Brain pericyte (primary cell): ENCODE results near the gene NEUROD2.

Source experiments
- DNase-seq: peaks from one replicate; pipeline ENCODE4 v3.0.0-alpha.2; 2012; ENCODE audit warnings: low read depth, low spot score

NEUROD2 gene

GRCh38 chr17:39580082-39580468, 27.6 kb downstream of the NEUROD2 start:
- DNase-seq = no peak

GRCh38 chr17:39579318-39580081, 28.2 kb downstream of the NEUROD2 start:
- no peak for DNase-seq

GRCh38 chr17:39578272-39578671, 29.4 kb downstream of the NEUROD2 start:
- DNase-seq = no peak

- no peak for DNase-seq
Observed at GRCh38 chr17:39576187-39576586, 31.5 kb downstream of the NEUROD2 start.

GRCh38 chr17:39573447-39574298, 34.0 kb downstream of the NEUROD2 start:
- no peak for DNase-seq

GRCh38 chr17:39572121-39572520, 35.6 kb downstream of the NEUROD2 start:
- DNase-seq = no peak

GRCh38 chr17:39569126-39569525, 38.6 kb downstream of the NEUROD2 start:
- DNase-seq = no peak

- DNase-seq = no peak
Observed at GRCh38 chr17:39568702-39569101, 39.0 kb downstream of the NEUROD2 start.

GRCh38 chr17:39566094-39566850, 41.4 kb downstream of the NEUROD2 start:
- DNase-seq = no peak

- DNase-seq = no peak
Observed at GRCh38 chr17:39564211-39564848, 43.4 kb downstream of the NEUROD2 start.

- DNase-seq = no peak
Observed at GRCh38 chr17:39563476-39563875, 44.2 kb downstream of the NEUROD2 start.

GRCh38 chr17:39562976-39563375, 44.7 kb downstream of the NEUROD2 start:
- DNase-seq = no peak

- DNase-seq = no peak
Observed at GRCh38 chr17:39562395-39562794, 45.3 kb downstream of the NEUROD2 start.

GRCh38 chr17:39556423-39556822, 51.3 kb downstream of the NEUROD2 start:
- DNase-seq = no peak

GRCh38 chr17:39555368-39555767, 52.4 kb downstream of the NEUROD2 start:
- DNase-seq = no peak
